GM21390 (cell line): ENCODE data around the gene PLA2G4A.

Experiments used
- ATAC-seq: cut with Tn5 transposase; IDR thresholded peaks from one replicate; pipeline ENCODE4 v1.9.1; 2021; ENCODE audit not compliant: unreplicated experiment

Gene PLA2G4A

GRCh38 chr1:186828611-186829454 lies at the start of gene PLA2G4A:
TSS of gene PLA2G4A (plus strand) at chr1:186828949. CDS start at chr1:186854355, 25,406 bp downstream.
- ATAC-seq = peak; percentile 84

DNA sequence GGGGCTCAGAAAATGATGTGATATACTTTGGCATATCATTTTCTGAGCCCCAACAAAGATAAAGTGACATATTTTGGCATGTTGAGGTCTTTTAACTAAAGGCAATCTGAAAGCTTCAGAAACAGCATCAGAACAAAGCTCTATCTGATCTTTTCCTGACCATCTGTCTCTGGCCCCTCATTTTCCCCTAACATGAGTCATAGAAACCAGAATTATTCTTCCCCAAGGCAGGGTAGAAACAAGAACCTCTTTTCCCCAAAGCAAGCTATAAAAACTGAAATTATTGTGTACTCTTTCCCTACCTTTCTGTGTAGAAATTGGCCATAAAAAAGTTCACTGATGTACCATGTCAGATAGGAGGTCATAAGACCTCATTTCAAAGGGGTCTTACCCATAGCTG lies 48.7 kb upstream of the PLA2G4A start:
- no peak for ATAC-seq

DNA sequence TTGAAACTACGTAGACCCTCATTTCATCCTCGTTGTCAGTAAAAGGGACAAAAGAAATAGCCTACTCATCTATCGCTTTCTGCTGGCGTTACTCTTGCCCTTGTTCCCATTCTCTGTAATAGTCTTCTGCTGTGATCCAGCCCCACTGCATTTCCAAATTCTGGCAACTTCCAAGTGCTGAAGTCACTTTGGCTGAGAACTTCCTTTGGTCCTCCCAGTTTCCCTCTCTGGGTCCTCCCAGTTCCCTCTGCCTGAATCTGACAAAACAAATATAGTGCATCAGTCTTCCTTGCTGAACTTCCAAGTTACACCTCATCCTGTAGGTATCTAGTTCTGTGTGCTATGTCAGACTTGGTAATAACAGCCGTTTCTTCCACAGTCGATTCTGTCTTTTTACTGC lies 47.0 kb upstream of the PLA2G4A start:
- ATAC-seq = no peak

GRCh38 chr1:186782791-186783190 lies 46.0 kb upstream of the PLA2G4A start:
- ATAC-seq = no peak

- no peak for ATAC-seq
Observed at GRCh38 chr1:186783193-186783592, 45.6 kb upstream of the PLA2G4A start.

GRCh38 chr1:186785503-186785902 lies 43.2 kb upstream of the PLA2G4A start:
- ATAC-seq = no peak

DNA sequence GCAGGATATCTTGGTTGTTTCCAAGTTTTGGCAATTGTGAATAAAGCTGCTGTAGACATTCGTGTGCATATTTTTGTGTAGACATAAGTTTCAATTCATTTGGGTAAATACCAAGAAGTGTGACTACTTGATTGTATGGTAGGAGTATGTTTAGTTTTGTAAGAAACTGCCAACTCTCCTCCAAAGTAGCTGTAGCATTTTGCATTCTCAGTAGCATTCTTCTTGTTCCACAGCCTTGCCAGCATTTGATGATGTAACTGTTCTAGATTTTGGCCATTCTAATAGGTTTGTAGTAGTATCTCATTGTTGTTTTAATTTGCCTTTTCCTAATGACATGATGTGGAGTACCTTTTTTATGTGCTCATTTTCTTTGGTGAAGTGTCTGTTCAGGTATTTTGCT lies 38.6 kb upstream of the PLA2G4A start:
- no peak for ATAC-seq

- ATAC-seq = peak; percentile 51
Observed at GRCh38 chr1:186792870-186793581, 35.7 kb upstream of the PLA2G4A start.

- ATAC-seq = no peak
Observed at GRCh38 chr1:186793582-186793927, 35.2 kb upstream of the PLA2G4A start.

DNA sequence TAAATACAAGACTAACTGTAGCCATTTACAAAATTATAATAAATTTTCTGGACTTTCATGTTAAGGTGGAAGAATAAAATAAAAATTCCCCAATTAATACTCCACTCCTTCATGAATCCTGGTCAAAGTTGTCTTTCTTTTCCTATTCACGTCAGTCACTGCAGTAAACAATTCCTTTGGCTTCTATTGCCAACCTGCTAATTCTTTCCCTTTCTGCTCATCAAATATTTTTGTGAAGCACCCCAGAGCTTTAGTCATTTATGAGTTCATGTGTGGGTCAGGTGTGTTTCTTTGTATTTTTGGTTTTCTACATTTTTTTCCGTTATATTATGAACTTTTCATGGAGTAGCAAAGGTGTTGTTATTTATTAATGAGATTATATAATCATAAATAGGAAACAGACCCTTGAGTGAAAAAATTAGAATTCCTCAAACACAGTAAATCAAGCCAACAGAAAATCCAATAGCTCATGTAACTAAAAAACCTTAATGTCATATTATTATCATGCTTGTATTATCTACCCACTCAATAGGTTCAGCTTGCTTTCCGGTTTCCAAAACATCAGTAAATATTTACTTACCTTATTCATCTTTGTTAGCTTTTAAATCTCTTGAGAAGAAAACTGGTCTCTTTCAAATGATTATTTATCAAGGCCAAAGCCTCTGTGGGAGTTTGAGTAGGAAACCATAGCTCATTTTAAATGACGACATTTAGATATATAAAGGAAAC lies 29.6 kb upstream of the PLA2G4A start:
- no peak for ATAC-seq

DNA sequence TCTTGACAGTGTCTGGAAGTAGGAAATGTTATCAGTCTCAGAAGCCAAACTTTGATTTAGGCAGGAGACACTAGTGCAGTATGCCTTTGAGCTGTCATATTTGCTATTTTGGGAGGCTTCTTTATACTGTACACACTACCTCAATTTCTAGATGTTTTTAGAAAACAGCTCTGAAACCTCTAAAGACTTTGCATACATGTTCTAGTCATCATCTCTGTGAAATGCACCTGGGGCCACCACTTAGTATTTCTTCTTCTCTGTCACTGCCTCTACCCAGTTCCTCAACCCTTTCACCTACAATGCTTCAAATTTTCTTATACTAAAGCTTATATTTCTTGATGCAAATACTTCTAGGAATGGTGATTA lies 29.1 kb upstream of the PLA2G4A start:
- ATAC-seq = peak; percentile 96

- no peak for ATAC-seq
Observed at GRCh38 chr1:186802388-186802787, 26.4 kb upstream of the PLA2G4A start.

DNA sequence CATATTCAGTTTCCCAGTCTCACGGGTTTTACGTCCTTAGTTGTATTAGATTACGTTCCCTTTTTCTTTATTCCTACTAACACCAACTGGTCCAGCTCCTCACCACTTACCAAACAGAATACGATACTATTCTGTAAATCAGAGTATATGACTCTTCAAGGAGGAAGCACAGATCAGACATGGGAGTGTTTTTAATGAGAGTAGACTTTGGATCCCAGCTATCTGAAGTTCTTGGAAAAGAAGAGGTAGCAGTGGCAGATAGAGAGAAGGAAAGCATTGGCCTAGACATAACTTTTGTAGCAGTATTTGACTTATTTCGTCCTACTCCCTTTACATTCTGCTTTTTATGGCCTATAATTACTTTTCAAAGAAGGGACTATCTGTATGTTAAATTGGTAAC lies 24.1 kb upstream of the PLA2G4A start:
- ATAC-seq = no peak

DNA sequence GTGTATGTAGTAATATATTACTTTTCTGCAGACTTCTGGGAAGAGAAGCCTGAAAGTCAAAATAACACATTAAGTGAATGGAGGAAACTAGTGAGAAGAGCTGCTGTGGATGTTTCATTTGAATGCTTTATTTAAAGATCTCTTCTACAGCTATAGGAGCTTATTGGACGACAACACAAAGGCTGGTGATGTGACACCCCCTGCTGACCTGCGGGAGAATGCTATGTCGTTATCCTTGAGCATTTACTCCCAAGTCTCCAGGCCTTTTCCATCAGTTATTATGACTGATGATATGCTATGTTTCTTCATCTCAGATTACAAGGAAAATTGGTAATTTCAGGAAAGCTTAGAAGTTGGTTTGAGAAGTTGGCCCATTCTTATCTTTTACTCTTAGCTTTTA lies 22.3 kb upstream of the PLA2G4A start:
- ATAC-seq = no peak

GRCh38 chr1:186807163-186807562 lies 21.6 kb upstream of the PLA2G4A start:
- ATAC-seq = no peak

DNA sequence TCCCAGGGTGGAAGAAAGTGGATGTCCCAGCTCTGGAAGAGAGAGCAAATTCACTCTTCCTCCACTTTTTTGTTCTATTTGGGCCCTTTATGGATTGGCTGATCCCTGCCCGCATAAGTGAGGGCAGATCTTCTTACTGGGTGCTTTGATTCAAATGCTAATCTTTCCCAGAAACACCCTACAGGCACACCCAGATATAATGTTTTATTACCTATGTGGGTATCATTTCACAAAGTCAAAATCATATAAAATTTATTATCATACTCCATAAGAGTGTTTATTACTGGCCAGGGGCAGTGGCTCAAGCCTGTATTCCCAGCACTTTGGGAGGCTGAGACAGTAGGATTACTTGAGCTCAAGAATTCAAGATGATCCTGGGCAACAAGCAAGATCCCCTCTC lies 16.9 kb upstream of the PLA2G4A start:
- ATAC-seq = no peak

DNA sequence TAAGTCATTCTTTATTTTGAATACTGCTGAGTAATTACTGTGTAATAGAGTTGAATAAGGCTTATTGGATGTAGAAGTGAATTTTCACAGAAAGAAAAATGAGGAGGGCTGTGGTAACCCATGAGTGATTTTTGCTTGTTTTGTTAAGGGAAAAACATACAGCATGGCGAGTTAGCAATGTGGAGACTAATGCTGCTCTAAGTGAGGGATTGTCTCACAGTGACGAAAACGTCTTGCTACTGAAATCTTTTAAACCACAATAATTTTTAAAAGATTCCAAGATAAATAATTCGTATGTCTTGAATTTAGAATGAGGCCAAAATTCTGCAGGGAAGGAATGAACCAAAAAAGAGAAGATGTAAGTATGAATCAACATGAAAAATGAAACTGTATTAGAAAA lies 16.2 kb upstream of the PLA2G4A start:
- ATAC-seq = no peak

- ATAC-seq = no peak
Observed at GRCh38 chr1:186813420-186813819, 15.3 kb upstream of the PLA2G4A start.

GRCh38 chr1:186819126-186819525 lies 9.6 kb upstream of the PLA2G4A start:
- ATAC-seq = peak; percentile 79

GRCh38 chr1:186819563-186819962 lies 9.2 kb upstream of the PLA2G4A start:
- peak; percentile 34 for ATAC-seq

- ATAC-seq = no peak
Observed at GRCh38 chr1:186829686-186830587, 1.2 kb downstream of the PLA2G4A start.
